ENCODE data around the gene RABGAP1L. TPM values are rescaled to one million over a fixed set of nuclear protein-coding genes. Genes with fewer than 3 reads are reported as not detected.

The RABGAP1L gene
- total and polyA plus RNA-seq, 2 donors (not counting 3 experiments of a cell fraction or from before 2014, with no cell fraction given), result 6.4 to 22.2 TPM

GRCh38 chr1:174358786-174359453, 199.6 kb downstream of the RABGAP1L start:
- peak; percentile 15 for DNase-seq (ENCODE audit: low read depth, low spot score)
- H3K9me3 ChIP-seq (replicated peaks; ENCODE audit: control insufficient read depth, insufficient read depth, low read length), result no peaks in the 10 kb centered on the region

GRCh38 chr1:174359454-174359805, 200.1 kb downstream of the RABGAP1L start:
- BruUV-seq (replicated peaks), result no TSS peak
- H3K27me3 ChIP-seq (ENCODE audit: control insufficient read depth in 2 of 2, insufficient read depth in 2 of 2, low read length in 2 of 2), result no peaks in the 10 kb centered on the region
- intact Hi-C loops (cut with micrococcal nuclease) (no loop called here), dilution Hi-C loops (cut with MboI; ENCODE audit: extremely low pct_ligation_motif_present, low sequenced_read_pairs) (no loop called here)
- no peak overlapping the region for H3K4me2 ChIP-seq (ENCODE audit: insufficient read depth, low read length)
- ChIA-PET CTCF (no interaction called here), POLR2A (no interaction called here)
- no peaks in the 10 kb centered on the region for H3K79me2 ChIP-seq (ENCODE audit: control insufficient read depth, insufficient read depth, low read length)
- no peak for DNase-seq (ENCODE audit: low read depth, low spot score)
- no peaks in the 10 kb centered on the region for H3K36me3 ChIP-seq (ENCODE audit: control insufficient read depth in 2 of 2, extremely low read depth in 1 of 2, insufficient read depth in 2 of 2, low read length in 2 of 2)
- H3K27ac ChIP-seq (ENCODE audit: insufficient read depth, low read depth, low read length), result no peak overlapping the region
- peaks cover 3% of the 10 kb centered on the region for H3K4me1 ChIP-seq (ENCODE audit: control insufficient read depth, extremely low read depth, insufficient read depth, low read length)
- TF ChIP-seq POLR2A (IDR thresholded peaks at IDR 0.05; ENCODE audit: low read depth, low read length) (no peak), FOS (IDR thresholded peaks at IDR 0.05; ENCODE audit: borderline replicate concordance, insufficient read depth, low read length) (no peak), JUN (IDR thresholded peaks at IDR 0.05; ENCODE audit: borderline replicate concordance, insufficient read depth, insufficient read length, low read depth) (no peak), EZH2 (IDR thresholded peaks at IDR 0.05; ENCODE audit: borderline replicate concordance, low read depth, low read length, severe bottlenecking) (no peak), POLR2AphosphoS5 (IDR thresholded peaks at IDR 0.05; ENCODE audit: insufficient read depth, low read depth, low read length) (no peak)
- no peak overlapping the region for H3K9ac ChIP-seq (replicated peaks; ENCODE audit: extremely low read depth, insufficient read depth, low read length)
- H4K20me1 ChIP-seq (replicated peaks; ENCODE audit: control insufficient read depth, extremely low read depth, insufficient read depth, low read length), result no peaks in the 10 kb centered on the region
- FAIRE-seq, result no peak
- H3K9me1 ChIP-seq (replicated peaks; ENCODE audit: control insufficient read depth, extremely low read depth, insufficient read depth, low read length), result no peaks in the 10 kb centered on the region
- H3K4me3 ChIP-seq (replicated peaks in 1 of 3; ENCODE audit: insufficient read depth in 1 of 3, low read depth in 1 of 3, low read length in 3 of 3), result no peak overlapping the region
- H3K9me3 ChIP-seq (replicated peaks; ENCODE audit: control insufficient read depth, insufficient read depth, low read length), result no peaks in the 10 kb centered on the region
- no peak overlapping the region for H2AFZ ChIP-seq (ENCODE audit: low read depth, low read length)

More at GRCh38 chr1:174358786-174359453, 199.6 kb downstream of the RABGAP1L start:
- no peak overlapping the region for H3K4me2 ChIP-seq (ENCODE audit: insufficient read depth, low read length)
- no peaks in the 10 kb centered on the region for H3K27me3 ChIP-seq (ENCODE audit: control insufficient read depth in 2 of 2, insufficient read depth in 2 of 2, low read length in 2 of 2)
- H4K20me1 ChIP-seq (replicated peaks; ENCODE audit: control insufficient read depth, extremely low read depth, insufficient read depth, low read length), result no peaks in the 10 kb centered on the region
- H3K36me3 ChIP-seq (ENCODE audit: control insufficient read depth in 2 of 2, extremely low read depth in 1 of 2, insufficient read depth in 2 of 2, low read length in 2 of 2), result no peaks in the 10 kb centered on the region
- CTCF ChIA-PET, result no interaction called here
- H2AFZ ChIP-seq (ENCODE audit: low read depth, low read length), result no peak overlapping the region
- TF ChIP-seq MAX (IDR thresholded peaks at IDR 0.05; ENCODE audit: insufficient read depth, insufficient read length) (no peak), FOS (IDR thresholded peaks at IDR 0.05; ENCODE audit: borderline replicate concordance, insufficient read depth, low read length) (no peak), POLR2A (IDR thresholded peaks at IDR 0.05; ENCODE audit: low read depth, low read length) (no peak), MYC (IDR thresholded peaks at IDR 0.05; ENCODE audit: low read depth, low read length) (no peak), GATA2 (IDR thresholded peaks at IDR 0.05; ENCODE audit: insufficient read depth, insufficient read length, low read depth, low read length) (no peak), EZH2 (IDR thresholded peaks at IDR 0.05; ENCODE audit: borderline replicate concordance, low read depth, low read length, severe bottlenecking) (no peak), POLR2AphosphoS5 (IDR thresholded peaks at IDR 0.05; ENCODE audit: insufficient read depth, low read depth, low read length) (no peak)
- no peaks in the 10 kb centered on the region for H3K79me2 ChIP-seq (ENCODE audit: control insufficient read depth, insufficient read depth, low read length)
- H3K9me1 ChIP-seq (replicated peaks; ENCODE audit: control insufficient read depth, extremely low read depth, insufficient read depth, low read length), result no peaks in the 10 kb centered on the region
- intact Hi-C loops (cut with micrococcal nuclease) (no loop called here), dilution Hi-C loops (cut with MboI; ENCODE audit: extremely low pct_ligation_motif_present, low sequenced_read_pairs) (no loop called here)
- H3K4me1 ChIP-seq (ENCODE audit: control insufficient read depth, extremely low read depth, insufficient read depth, low read length), result peaks cover 3% of the 10 kb centered on the region
- H3K9ac ChIP-seq (replicated peaks; ENCODE audit: extremely low read depth, insufficient read depth, low read length), result no peak overlapping the region
- H3K4me3 ChIP-seq (replicated peaks in 1 of 3; ENCODE audit: insufficient read depth in 1 of 3, low read depth in 1 of 3, low read length in 3 of 3), result no peak overlapping the region
- no TSS peak for BruUV-seq (replicated peaks)
- no peak overlapping the region for H3K27ac ChIP-seq (ENCODE audit: insufficient read depth, low read depth, low read length)
- no peak for FAIRE-seq
- POLR2A ChIA-PET, result no interaction called here

All from endothelial cell of umbilical vein (primary cell).